HG02759 (cell line): ENCODE results near the gene MXRA5.
"Not testable (repeated sequence)": the region's sequence is repeated elsewhere in the genome, so short reads cannot be mapped to it uniquely, and the experiment has no call there.

Experiments used
- ATAC-seq: cut with Tn5 transposase; IDR thresholded peaks from one replicate; pipeline ENCODE4 v1.9.1; 2021; ENCODE audit warnings: mild to moderate bottlenecking, moderate library complexity; ENCODE audit not compliant: unreplicated experiment

Gene MXRA5

GRCh38 chrX:3346501-3347259 is at the start of gene MXRA5:
Gene MXRA5 (minus strand): TSS chrX:3346652. CDS start chrX:3343833, 2,819 bp downstream.
- ATAC-seq = no peak

- ATAC-seq = no peak
These were observed 47.2 kb upstream of the MXRA5 start for GRCh38 chrX:3393581-3394111.

- no peak for ATAC-seq
These were observed 46.7 kb upstream of the MXRA5 start for GRCh38 chrX:3393178-3393577.

GRCh38 chrX:3388457-3388856 is 42.0 kb upstream of the MXRA5 start:
- no peak for ATAC-seq

GRCh38 chrX:3384327-3384726 is 37.9 kb upstream of the MXRA5 start:
- ATAC-seq = no peak

GRCh38 chrX:3380603-3381002 is 34.2 kb upstream of the MXRA5 start:
- ATAC-seq = no peak

- no peak for ATAC-seq
These were observed 32.7 kb upstream of the MXRA5 start for GRCh38 chrX:3379111-3379510.

GRCh38 chrX:3378156-3378555 is 31.7 kb upstream of the MXRA5 start:
- no peak for ATAC-seq

- ATAC-seq = no peak
These were observed 31.1 kb upstream of the MXRA5 start for GRCh38 chrX:3377560-3377959.

- not testable (repeated sequence) for ATAC-seq
These were observed 29.5 kb upstream of the MXRA5 start for GRCh38 chrX:3375878-3376508.

GRCh38 chrX:3374108-3374800 is 27.8 kb upstream of the MXRA5 start:
- no peak for ATAC-seq

- no peak for ATAC-seq
These were observed 24.7 kb upstream of the MXRA5 start for GRCh38 chrX:3371163-3371562.

GRCh38 chrX:3370656-3371055 is 24.2 kb upstream of the MXRA5 start:
- no peak for ATAC-seq

- ATAC-seq = no peak
These were observed 16.5 kb upstream of the MXRA5 start for GRCh38 chrX:3362956-3363355.

GRCh38 chrX:3360881-3361280 is 14.4 kb upstream of the MXRA5 start:
- ATAC-seq = no peak

GRCh38 chrX:3352741-3353140 is 6.3 kb upstream of the MXRA5 start:
- ATAC-seq = not testable (repeated sequence)

GRCh38 chrX:3351276-3351675 is 4.8 kb upstream of the MXRA5 start:
- no peak for ATAC-seq

- no peak for ATAC-seq
These were observed 1.7 kb upstream of the MXRA5 start for GRCh38 chrX:3348191-3348590.

GRCh38 chrX:3345281-3346191 is 916 bp downstream of the MXRA5 start:
- ATAC-seq = no peak

- ATAC-seq = not testable (repeated sequence)
These were observed 2.9 kb downstream of the MXRA5 start for GRCh38 chrX:3343569-3343968.

- no peak for ATAC-seq
These were observed 6.4 kb downstream of the MXRA5 start for GRCh38 chrX:3340016-3340415.
